GM19372 (cell line): ENCODE results near the gene SLC22A17.

ENCODE experiments used
- ATAC-seq: cut with Tn5 transposase; IDR thresholded peaks from one replicate; pipeline ENCODE4 v1.9.1; 2021; ENCODE audit warnings: mild to moderate bottlenecking, low read depth, moderate library complexity; ENCODE audit not compliant: unreplicated experiment

The SLC22A17 gene

DNA sequence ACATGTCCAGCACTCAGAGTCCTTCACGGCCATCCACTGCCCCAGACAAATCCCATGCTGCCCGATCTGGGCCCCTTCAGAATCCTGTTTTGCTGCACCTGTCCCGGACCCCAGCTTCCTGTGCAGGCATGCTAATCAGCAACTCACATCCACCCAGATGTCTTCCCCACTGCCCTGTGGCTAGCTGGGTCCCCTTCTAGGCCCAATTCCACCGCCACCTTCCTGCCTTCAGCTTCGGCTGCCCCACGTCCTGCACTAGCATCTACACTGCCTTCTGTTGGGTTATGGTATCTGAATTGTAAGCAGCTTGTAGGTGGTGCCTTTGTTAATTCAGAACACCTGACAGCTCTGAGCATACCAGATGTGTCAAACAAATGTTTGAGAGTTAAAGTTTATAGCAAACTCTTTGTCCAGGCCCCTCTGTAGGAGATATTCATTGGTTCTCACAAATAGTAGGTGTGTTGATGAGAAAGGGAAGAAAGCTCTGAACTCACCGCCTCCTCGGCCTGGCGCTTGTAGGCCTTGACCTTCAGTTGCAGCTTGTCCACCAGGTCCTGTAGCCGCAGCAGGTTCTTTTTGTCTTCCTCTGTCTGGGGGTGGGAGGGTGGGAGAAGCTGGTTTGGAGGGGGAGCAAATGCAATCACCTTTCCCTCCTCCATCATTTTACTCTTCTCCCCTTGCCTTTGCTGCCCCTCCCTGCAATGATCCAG is 30.2 kb upstream of the SLC22A17 start:
- no peak for ATAC-seq

DNA sequence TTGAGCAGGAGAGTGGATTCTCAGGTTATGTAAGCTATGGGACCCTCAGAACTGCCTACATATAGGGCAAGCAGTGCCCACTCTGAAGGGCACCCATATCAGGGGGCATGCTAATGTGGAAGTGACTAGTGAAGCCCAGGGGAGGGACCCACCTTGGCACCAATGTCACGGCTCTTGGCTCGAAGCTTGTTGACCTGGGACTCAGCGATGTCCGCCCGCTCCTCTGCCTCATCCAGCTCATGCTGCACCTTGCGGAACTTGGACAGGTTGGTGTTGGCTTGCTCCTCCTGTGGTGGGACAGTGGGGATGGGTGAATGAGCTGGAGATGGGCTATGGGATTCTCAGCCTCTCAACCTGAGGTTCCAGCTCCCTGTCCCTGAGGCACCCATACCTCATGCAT is 29.6 kb upstream of the SLC22A17 start:
- no peak for ATAC-seq

- no peak for ATAC-seq
These were observed 29.2 kb upstream of the SLC22A17 start for GRCh38 chr14:23381871-23382270.

- ATAC-seq = no peak
These were observed 28.3 kb upstream of the SLC22A17 start for GRCh38 chr14:23380976-23381375.

- ATAC-seq = no peak
These were observed 27.7 kb upstream of the SLC22A17 start for GRCh38 chr14:23380197-23380914.

GRCh38 chr14:23379366-23380196 is 26.9 kb upstream of the SLC22A17 start:
- ATAC-seq = no peak

DNA sequence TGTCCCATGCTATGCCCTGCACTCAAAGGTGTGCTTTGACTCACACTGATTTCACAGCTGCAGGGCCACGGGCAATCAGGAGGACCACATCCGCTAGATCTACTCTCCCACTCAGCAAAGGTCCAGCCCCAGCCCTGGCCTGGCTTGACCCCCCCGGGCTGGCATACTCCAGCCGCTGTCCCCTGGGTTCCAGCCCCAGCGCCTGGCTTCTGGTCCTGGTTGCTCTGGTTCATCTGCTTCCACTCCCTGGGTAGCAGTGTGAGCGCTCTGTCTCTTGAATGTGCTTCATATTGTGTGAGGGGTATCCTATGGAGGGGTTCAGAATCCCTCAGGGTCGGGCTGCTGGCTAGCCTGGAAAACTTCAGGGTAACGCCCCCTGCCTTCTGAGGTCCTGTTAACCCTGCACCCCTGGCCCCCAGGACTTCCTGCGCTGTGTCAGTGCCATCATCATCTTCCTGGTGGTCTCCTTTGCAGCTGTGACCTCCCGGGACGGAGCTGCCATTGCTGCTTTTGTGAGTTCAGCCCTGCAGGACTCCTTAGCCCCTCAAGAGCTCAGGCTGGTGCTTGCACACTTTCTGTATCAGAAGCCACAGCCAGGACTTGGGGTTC is 26.0 kb upstream of the SLC22A17 start:
- ATAC-seq = no peak

DNA sequence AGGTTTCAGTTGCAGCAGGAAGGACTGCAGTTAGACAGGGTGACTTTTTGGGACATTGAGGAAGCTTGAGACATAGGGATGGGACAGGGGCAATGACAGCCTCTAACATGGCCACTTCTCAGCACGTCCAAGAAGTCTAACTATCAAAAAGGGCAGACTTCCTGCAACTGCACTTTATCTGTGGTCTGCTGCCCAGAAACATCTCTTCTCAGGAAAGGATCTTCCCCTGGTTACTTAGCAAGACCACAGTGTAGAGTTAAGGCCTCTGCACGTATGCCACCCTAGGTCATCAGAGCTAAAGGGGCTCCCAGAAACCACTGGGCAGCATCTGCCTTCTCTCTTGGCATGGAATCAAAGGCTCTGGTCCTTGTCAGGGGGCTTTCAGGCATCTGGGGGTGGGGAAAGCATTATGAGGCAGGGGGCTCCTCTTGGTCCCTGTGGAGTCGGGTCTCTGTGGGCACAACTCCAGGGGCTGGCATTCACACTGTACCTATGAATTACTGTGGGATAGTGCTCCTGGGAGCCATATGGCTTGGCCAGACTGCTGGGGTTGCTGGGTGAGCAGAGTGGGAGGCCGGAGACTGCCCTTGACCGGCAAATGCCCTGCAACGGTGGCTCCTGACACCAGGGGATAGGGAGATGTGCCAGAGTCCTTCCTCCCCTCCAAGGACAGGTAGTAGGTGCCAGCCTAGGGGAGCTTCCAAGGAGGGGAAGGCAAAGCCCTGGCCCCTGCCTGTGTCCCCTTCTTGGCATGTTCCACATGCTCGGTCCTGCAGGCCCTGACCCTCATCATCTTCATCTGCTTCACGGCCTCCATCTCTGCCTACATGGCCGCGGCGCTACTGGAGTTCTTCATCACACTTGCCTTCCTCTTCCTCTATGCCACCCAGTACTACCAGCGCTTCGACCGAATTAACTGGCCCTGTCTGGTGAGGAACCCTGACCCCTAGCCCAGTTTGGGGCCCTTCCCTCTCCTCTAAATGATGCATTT is 25.2 kb upstream of the SLC22A17 start:
- no peak for ATAC-seq

DNA sequence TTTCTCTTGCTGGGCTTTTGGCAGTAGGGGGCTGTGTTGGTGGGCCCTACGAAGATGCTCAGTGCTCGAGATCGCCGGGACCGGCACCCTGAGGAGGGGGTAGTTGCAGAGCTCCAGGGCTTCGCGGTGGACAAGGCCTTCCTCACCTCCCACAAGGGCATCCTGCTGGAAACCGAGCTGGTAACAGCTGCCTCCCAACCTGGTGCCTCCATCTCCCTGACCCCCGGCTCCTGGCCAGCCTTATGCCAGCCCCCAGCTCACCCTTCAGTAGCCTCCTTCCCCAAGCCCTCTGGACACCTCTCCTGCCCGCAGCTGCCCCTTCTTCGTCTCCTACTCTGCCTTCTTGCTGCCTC is 24.5 kb upstream of the SLC22A17 start:
- ATAC-seq = no peak

GRCh38 chr14:23376482-23377197 is 24.0 kb upstream of the SLC22A17 start, which contains the start of gene CMTM5:
TSS of gene CMTM5 (plus strand) at chr14:23377046. CDS start at chr14:23377252, 206 bp downstream.
- no peak for ATAC-seq

GRCh38 chr14:23375527-23376251 is 23.0 kb upstream of the SLC22A17 start:
- no peak for ATAC-seq

- ATAC-seq = no peak
These were observed 20.4 kb upstream of the SLC22A17 start for GRCh38 chr14:23373041-23373440.

DNA sequence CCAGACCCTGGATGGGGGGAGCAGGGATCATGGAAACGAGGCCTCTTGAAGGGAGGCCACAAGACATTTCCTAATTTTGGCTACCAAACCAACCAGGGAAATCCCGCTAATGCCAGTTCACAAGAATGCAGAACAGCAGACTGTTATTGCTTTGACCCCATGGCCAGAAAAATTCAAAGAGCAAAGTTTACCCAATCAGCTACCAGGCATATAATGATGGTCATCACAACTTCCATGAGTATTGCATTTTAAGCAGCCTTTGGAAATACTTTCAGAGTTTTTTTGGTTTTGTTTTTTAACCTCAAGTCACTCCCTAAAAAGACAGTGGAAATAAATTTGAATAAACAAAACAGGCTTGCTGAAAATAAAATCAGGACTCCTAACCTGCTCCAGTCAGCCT is 19.8 kb upstream of the SLC22A17 start, which contains the start of gene IL25:
Gene IL25, plus strand, starts transcription at position 301 of the 400 bp plus-strand sequence.
- no peak for ATAC-seq

DNA sequence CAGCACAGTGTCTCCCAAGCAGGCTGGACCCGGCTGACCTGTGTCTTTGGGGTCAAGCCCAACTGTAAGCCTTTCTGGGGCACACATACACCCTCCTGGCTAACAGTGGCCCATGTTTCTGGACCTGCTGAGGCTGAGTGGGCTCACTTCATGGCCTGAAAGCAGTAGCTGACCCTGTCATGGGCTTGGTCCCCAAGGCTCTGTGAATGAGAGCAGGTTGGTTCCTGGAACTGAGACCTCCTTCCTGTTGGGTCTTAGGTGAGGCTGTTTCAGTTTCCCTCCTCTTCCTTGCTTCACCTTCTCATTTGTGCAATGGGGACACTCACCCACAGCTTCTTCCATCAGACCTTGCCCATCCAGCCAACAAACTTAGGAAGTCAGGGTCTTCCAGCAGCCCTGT is 19.2 kb upstream of the SLC22A17 start:
- ATAC-seq = no peak

- no peak for ATAC-seq
These were observed 17.5 kb upstream of the SLC22A17 start for GRCh38 chr14:23370221-23370620.

- ATAC-seq = no peak
These were observed 13.8 kb upstream of the SLC22A17 start for GRCh38 chr14:23366426-23366921.

DNA sequence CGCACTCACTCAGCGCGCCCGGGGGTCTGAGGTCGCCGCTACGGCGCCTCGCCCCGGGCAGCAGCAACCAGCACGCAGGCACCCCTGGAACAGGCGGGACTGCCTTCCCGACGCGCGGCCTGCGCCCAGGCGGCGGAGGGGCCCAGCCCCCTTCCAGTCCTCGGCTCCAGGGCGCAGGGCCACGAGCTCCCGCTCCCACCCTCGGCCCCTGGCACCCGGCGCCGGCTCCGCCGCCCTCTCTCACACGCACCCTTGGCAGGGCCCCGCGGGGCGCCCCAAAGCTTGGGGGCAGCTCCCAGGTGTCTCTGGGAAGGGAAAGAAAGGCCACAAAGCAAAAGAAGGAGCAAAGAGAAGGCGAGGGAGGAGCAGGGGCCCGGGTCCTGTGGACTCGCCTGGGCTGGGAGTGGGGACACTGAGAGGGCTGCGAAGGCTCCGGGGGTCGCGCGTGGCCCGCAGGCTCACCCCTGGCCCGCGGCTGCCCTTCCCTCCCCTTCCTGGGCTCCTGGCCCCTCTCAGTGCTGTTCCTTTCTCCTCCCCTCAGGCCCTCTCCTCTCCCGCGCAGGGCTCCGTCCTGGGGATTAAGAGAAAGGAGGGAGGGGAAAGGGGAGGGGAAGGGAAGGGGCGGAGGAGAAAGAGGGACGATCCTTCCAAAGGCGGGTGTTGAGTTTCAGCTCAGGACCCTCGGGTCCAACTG is 13.2 kb upstream of the SLC22A17 start:
- no peak for ATAC-seq
